GM12864 (cell line): ENCODE results near the gene RPL41.
"Not testable (repeated sequence)": the region's sequence is repeated elsewhere in the genome, so short reads cannot be mapped to it uniquely, and the experiment has no call there.

Experiments
- DNase-seq: peaks from one replicate; pipeline ENCODE4 v3.0.0-alpha.2; 2011; ENCODE audit warnings: low read depth
- H3K4me3 ChIP-seq: 2 replicates; pipeline ENCODE4 v1.5.1; 2011; ENCODE audit warnings: mild to moderate bottlenecking, low read depth, low read length, control low read depth
- TF ChIP-seq, protein P1 (sequence below): IDR thresholded peaks from 2 replicates; pipeline ENCODE4 v1.5.1; 2011; ENCODE audit warnings: low read depth, mild to moderate bottlenecking, moderate library complexity, low read length, control low read depth, inconsistent platforms; ENCODE audit errors: missing control alignments

Gene RPL41

DNA sequence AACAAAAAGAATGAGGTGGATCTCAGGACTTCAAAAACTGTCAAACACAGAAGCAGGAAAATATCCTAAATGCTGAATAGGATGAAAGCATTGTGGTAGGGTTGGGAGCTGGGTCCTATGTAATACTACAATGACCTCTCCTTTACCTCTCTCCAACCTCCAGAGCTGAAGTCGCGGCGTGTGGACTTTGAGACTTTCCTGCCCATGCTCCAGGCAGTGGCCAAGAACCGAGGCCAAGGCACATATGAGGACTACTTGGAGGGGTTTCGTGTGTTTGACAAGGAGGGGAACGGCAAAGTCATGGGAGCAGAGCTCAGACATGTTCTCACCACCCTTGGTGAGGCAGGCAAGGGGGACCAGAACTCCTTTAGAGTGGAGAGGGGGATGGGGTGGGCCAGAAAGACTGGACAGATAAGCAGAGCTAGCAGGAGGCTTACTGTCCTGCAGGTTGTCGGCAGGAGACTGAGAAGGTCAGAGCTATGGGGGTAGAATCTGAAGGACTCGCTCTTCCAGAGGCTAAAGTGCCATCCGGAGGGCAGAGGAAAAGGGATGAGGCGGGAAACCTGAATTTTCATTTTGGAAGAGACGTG lies 38.9 kb downstream of the RPL41 start:
- no peak for DNase-seq
- TF ChIP-seq, protein P1, sequence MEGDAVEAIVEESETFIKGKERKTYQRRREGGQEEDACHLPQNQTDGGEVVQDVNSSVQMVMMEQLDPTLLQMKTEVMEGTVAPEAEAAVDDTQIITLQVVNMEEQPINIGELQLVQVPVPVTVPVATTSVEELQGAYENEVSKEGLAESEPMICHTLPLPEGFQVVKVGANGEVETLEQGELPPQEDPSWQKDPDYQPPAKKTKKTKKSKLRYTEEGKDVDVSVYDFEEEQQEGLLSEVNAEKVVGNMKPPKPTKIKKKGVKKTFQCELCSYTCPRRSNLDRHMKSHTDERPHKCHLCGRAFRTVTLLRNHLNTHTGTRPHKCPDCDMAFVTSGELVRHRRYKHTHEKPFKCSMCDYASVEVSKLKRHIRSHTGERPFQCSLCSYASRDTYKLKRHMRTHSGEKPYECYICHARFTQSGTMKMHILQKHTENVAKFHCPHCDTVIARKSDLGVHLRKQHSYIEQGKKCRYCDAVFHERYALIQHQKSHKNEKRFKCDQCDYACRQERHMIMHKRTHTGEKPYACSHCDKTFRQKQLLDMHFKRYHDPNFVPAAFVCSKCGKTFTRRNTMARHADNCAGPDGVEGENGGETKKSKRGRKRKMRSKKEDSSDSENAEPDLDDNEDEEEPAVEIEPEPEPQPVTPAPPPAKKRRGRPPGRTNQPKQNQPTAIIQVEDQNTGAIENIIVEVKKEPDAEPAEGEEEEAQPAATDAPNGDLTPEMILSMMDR: no peak
- no peak overlapping the region for H3K4me3 ChIP-seq

DNA sequence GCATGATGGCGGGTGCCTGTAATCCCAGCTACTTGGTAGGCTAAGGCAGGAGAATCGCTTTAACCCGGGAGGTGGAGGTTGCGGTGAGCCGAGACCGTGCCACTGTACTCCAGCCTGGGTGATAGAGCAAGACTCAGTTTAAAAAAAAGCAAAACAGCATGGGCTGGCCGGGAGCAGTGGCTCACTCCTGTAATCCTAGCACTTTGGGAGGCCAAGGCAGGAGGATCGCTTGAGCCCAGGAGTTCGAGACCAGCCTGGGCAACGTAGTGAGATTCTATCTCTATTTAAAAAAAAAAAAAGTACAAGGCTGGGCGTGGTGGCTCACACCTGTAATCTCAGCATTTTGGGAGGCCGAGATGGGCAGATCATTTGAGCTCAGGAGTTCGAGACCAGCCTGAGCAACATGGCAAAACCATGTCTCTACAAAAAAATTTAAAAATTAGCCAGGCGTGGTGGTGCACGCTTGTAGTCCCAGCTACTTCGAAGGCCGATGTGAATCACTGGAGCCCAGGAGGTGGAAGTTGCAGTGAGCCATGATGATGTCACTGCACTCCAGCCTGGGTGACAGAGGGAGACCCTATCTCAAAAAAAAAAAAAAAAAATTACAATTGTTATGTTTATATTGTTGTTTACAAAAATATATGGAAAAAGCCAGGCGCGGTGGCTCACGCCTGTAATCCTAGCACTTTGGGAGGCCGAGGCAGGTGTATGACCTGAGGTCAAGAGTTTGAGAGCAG lies 40.2 kb downstream of the RPL41 start:
- not testable (repeated sequence) for DNase-seq
- H3K4me3 ChIP-seq: peak overlapping the region; percentile 80

DNA sequence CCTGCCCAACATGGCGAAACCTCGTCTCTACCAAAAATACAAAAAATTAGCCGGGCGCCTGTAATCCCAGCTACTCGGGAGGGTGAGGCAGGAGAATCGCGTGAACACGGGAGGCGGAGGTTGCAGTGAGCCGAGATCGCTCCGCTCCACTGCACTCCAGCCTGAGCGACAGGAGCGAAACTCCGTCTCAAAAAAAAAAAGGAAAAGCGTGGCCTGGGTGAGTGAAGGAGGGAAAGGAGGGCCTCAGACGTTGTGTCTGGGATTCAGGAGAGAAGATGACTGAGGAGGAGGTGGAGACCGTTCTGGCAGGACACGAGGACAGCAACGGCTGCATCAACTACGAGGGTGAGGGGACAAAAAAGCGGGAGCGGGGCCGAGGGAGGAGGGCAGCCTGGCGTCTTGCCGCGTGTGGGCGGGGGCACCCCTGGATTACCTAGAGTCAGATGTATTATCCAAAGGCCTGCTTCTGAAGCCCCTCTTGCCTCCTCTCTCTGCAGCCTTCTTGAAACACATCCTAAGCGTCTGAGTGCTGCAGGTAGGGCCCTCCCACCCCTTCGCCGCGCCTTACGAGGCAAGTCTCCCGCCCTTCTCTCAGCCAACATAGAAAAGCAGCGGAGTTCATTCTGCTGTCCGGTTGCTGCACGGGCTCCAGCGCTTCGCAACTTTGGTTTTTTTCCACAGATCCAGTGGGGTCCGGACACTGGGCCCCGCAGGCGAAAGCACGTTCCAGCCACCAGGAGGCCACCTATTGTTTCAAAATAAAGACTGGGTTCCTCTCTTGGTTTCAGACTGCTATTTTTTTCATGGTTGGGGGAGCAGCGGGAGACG lies 41.0 kb downstream of the RPL41 start:
- peak overlapping the region; percentile 80 for H3K4me3 ChIP-seq
- DNase-seq: no peak
- TF ChIP-seq, protein P1: peak; percentile 58

DNA sequence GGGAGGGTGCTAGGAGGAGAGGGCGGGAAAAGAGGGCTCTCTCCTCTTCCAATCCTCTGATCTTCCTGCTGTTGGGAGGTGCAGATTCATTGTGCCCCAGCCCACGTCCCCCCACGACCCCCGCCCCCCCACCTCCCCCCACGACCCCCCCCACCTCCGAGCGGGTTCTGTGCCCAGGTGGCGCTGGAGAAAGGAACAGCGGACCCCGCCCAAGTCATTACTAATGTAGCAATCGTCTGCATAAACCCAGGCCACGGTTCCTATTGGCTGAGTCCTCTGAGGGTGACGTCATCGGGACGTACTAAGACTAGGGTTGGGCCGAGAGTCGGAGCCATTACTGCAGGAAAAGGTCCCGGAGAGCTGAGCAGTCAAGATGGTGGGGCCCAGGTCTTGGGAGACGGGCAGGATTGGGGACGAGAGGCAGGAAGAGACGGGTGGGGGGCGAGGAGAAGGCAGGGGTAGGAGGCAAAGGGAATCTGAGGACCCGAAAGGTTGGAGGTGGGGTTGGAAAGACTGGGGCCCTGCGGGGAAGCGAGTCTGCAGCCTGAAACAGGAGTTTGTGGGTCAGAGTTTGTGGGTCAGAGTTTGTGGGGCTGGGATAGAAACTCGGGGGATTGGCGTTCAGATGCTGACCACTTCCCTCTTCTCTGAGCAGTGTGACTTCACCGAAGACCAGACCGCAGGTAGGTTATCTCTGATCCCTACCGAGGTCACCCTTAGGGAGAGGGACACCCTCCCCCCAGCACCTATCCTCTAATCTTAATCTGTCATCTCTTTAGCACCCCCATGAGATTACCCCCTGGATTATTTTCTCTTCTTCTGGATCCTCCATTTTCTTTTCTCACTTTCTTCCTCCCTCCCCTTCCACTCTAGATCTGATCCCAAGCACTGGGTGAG lies 41.8 kb downstream of the RPL41 start, which contains the start of gene MYL6:
TSS of gene MYL6 (plus strand) at position 331 of the 897 bp plus-strand sequence. CDS start at position 374, 43 bp downstream.
- H3K4me3 ChIP-seq: peak within 1 kb of the TSS; percentile 80
- peak; percentile 96 for DNase-seq
- TF ChIP-seq, protein P1: no peak

DNA sequence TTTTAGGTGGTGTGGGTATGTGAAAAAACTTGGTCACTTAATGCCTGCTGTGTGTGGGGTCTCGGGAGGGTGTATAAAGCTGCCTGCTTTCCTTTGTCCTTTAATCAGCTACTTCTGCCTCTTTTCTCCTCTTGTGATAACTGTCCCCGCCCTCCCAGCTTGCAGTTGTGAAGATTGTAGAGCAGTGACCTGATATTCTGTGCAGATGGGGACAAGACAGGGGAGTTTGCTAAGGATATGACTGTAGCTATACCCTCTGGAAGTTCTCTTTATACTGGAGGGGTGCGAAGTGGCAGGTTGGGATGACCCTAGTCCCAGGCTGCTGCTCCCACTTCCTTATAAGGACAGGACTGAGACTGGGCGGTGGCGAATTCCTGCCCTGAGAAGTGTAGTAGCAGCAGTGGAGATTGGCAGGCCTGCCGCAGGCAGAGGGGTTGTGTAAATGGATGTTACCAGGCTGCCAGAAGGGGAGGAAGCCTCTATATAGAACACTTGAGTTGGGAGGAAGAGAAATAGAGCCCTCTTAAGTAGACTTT lies 42.6 kb downstream of the RPL41 start:
- H3K4me3 ChIP-seq: peak overlapping the region; percentile 80
- TF ChIP-seq, protein P1: no peak
- no peak for DNase-seq

DNA sequence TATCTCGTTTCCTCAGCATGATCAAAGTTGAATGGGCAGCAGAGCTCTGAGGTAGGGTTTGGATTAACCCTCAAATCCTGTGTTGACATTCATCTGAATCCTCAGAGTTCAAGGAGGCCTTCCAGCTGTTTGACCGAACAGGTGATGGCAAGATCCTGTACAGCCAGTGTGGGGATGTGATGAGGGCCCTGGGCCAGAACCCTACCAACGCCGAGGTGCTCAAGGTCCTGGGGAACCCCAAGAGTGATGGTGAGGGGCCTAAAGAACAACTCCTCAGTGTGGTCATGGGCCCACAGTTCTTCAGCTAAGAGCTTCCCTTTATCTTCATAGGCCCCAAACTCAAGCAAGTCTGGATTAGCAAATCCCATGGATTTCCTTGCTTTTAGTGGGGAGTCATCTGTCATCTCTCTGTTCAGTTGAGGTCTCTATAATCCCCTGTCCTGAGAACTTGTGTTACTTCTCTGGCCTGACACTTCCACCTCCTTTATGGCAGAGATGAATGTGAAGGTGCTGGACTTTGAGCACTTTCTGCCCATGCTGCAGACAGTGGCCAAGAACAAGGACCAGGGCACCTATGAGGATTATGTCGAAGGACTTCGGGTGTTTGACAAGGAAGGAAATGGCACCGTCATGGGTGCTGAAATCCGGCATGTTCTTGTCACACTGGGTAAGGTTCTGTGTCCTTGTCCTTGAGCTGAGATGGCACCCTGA lies 43.2 kb downstream of the RPL41 start:
- peak overlapping the region; percentile 80 for H3K4me3 ChIP-seq
- TF ChIP-seq, protein P1: no peak
- DNase-seq: no peak
